ENCODE results near the gene UNC5B. TPM values are rescaled to one million over a fixed set of nuclear protein-coding genes. Genes with fewer than 3 reads are reported as not detected.

The UNC5B gene
- total and polyA plus RNA-seq, 2 donors from 2014 or later: 5.5 to 22.6 TPM

DNA sequence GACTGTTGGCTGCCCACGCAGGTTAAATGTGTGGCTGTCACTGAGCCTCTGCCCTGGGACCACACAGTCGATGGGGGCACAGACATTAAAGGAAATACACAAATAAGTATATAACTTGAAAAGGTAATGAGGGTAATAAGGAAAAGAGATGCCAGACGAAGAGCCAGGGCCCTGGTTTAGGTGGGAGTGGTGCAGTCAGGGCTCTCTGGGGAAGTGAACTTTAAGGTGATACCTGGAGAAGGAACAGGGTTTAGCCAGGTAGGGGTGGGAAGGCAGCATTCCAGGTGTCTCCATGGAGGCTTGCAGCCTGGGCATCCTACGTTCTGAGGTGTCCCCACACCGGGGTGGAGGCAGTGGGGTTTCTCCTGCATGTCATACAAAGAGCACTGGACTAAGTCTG, 50.4 kb downstream of the UNC5B start:
- no peak for TF ChIP-seq CTCF (IDR thresholded peaks at IDR 0.05; ENCODE audit: borderline replicate concordance, extremely low read depth, insufficient read depth)
- FAIRE-seq: no peak

GRCh38 chr10:71263376-71263775, 51.0 kb downstream of the UNC5B start:
- H3K9ac ChIP-seq (ENCODE audit: low read length in 3 of 3): no peak overlapping the region
- DNase-seq: peak in 2 of 5 donors; percentile 33 to 76
- no peaks in the 10 kb centered on the region for H3K9me3 ChIP-seq (ENCODE audit: control insufficient read depth in 2 of 3, insufficient read depth in 1 of 3, low read length in 3 of 3)
- H3K27me3 ChIP-seq (ENCODE audit: control insufficient read depth, insufficient read depth, low read length): no peaks in the 10 kb centered on the region
- peaks cover 0 to 25% (median 4%) of the 10 kb centered on the region in 3 donors for H3K4me1 ChIP-seq (ENCODE audit: control insufficient read depth in 2 of 3, insufficient read depth in 2 of 3, low read depth in 1 of 3, low read length in 3 of 3)
- no peak for FAIRE-seq
- no peak for TF ChIP-seq CTCF (IDR thresholded peaks at IDR 0.05; ENCODE audit: borderline replicate concordance, extremely low read depth, insufficient read depth)
- intact Hi-C loops (cut with DNase I): no loop called here
- H3K36me3 ChIP-seq (ENCODE audit: control insufficient read depth in 2 of 3, insufficient read depth in 3 of 3, low read length in 3 of 3): no peaks in the 10 kb centered on the region
- no peak overlapping the region for H3K4me3 ChIP-seq (ENCODE audit: low read length in 3 of 3)
- H3K27ac ChIP-seq (ENCODE audit: low read depth in 2 of 2, low read length in 2 of 2): peak overlapping the region in 1 of 2 donors; percentile 55

More for the DNA sequence above, 50.4 kb downstream of the UNC5B start:
- Histone ChIP-seq H3K9me3 (ENCODE audit: control insufficient read depth in 2 of 3, insufficient read depth in 1 of 3, low read length in 3 of 3) (no peaks in the 10 kb centered on the region), H3K27me3 (ENCODE audit: control insufficient read depth, insufficient read depth, low read length) (no peaks in the 10 kb centered on the region), H3K4me3 (ENCODE audit: low read length in 3 of 3) (no peak overlapping the region), H3K9ac (ENCODE audit: low read length in 3 of 3) (no peak overlapping the region), H3K27ac (ENCODE audit: low read depth in 2 of 2, low read length in 2 of 2) (no peak overlapping the region), H3K4me1 (ENCODE audit: control insufficient read depth in 2 of 3, insufficient read depth in 2 of 3, low read depth in 1 of 3, low read length in 3 of 3) (peaks cover 0 to 24% (median 4%) of the 10 kb centered on the region in 3 donors), H3K36me3 (ENCODE audit: control insufficient read depth in 2 of 3, insufficient read depth in 3 of 3, low read length in 3 of 3) (no peaks in the 10 kb centered on the region)
- DNase-seq: no peak
- intact Hi-C loops (cut with DNase I): no loop called here

- no peak overlapping the region for H3K9ac ChIP-seq (ENCODE audit: low read length in 3 of 3)
- no peaks in the 10 kb centered on the region for H3K36me3 ChIP-seq (ENCODE audit: control insufficient read depth in 2 of 3, insufficient read depth in 3 of 3, low read length in 3 of 3)
- no peak overlapping the region for H3K27ac ChIP-seq (ENCODE audit: low read depth in 2 of 2, low read length in 2 of 2)
- no peak for TF ChIP-seq CTCF (IDR thresholded peaks at IDR 0.05; ENCODE audit: borderline replicate concordance, extremely low read depth, insufficient read depth)
- intact Hi-C loops (cut with DNase I): no loop called here
- H3K4me3 ChIP-seq (ENCODE audit: low read length in 3 of 3): no peak overlapping the region
- H3K27me3 ChIP-seq (ENCODE audit: control insufficient read depth, insufficient read depth, low read length): no peaks in the 10 kb centered on the region
- peaks cover 0 to 29% (median 3%) of the 10 kb centered on the region in 3 donors for H3K4me1 ChIP-seq (ENCODE audit: control insufficient read depth in 2 of 3, insufficient read depth in 2 of 3, low read depth in 1 of 3, low read length in 3 of 3)
- no peaks in the 10 kb centered on the region for H3K9me3 ChIP-seq (ENCODE audit: control insufficient read depth in 2 of 3, insufficient read depth in 1 of 3, low read length in 3 of 3)
- DNase-seq: no peak
- no peak for FAIRE-seq
Measured at GRCh38 chr10:71264345-71265200, 52.2 kb downstream of the UNC5B start.

Data from kidney (tissue), 14 donors.